HG03354 (cell line): ENCODE results near the gene PTPN2.
"Not testable (repeated sequence)": the region's sequence is repeated elsewhere in the genome, so short reads cannot be mapped to it uniquely, and the experiment has no call there.

ENCODE experiments used
- ATAC-seq: cut with Tn5 transposase; IDR thresholded peaks from one replicate; pipeline ENCODE4 v1.9.1; 2021; ENCODE audit warnings: mild to moderate bottlenecking; ENCODE audit not compliant: unreplicated experiment, poor library complexity, severe bottlenecking

Gene PTPN2

DNA sequence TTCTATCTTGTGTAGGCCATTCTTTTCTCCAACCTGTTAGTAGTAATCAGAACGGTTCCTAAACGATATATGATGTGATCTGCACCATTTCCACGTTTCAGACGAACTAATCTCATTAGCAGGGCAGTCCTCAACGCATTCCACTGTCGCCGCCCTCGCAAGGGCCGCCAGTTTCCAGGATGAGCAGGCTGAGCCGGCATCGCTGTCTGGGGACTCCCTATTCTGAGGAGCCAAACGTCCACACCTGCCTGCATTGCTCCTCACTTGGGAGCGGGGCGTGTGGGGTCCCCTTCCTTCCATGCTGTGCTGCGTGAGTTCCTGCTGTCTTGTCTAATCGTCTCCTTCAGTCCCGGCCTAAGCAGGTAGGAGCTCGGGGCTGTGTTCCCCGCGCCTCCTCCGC, 104.6 kb downstream of the PTPN2 start:
- no peak for ATAC-seq

DNA sequence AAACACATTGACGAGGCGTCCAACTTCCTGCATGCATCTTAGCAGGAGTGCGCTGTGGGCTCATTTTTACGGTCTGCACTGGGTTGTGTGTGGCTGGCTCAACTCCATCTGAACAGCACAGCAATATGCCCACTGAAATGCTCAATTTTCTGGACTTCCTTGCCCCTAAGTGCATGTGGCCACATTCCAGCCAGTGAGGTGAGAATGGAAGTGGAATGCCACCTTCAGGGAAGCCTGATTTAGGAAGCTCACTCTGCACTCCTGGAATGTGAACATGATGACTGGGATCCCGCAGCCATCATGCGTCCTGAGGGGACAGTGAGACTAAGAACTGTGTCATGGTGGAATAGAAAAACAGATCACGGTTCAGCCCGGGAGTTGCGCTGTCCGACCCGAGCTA, 105.0 kb downstream of the PTPN2 start:
- ATAC-seq, result no peak

DNA sequence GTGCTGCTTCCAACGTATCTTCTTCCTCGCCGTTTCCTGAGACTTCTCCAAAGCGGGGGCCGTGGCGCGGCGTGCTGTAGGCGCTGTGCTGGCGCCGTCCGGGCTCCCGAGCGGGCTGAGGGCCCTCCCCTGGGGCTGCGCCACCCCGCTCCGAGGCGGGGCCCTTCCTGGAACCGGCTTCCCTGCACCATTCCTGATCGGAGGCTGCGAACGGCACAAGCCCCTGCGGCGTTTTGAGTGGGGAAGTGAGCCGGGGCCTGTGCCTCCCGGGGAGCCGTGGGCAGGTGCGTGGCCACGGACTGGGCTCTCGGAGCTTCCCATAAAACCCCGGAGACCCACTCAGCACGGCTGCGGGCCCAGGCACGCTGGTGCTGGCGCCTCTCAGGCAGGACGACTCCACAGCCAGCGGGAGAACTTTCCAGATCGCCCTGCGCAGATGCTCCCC, 106.5 kb downstream of the PTPN2 start:
- no peak for ATAC-seq

DNA sequence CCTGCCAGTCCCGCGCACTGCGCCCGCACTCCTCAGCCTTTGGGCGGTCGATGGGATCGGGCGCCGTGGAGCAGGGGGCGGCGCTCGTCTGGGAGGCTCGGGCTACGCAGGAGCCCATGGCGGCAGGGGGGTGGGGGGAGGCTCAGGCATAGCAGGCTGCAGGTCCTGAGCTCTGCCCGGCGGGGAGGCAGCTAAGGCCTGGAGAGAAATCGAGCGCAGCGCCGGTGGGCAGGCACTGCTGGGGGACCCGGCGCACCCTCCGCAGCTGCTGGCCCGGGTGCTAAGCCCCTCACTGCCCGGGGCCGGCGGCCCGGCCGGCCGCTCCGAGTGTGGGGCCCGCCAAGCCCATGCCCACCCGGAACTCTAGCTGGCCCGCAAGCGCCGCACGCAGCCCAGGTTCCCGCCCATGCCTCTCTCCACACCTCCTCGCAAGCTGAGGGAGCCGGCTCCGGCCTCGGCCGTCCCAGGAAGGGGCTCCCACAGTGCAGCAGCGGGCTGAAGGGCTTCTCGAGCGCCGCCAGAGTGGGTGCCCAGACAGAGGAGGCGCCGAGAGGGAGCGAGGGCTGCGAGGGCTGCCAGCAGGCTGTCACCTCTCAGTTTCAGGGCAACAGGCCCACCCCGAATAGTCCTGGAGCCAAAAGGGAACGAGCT, 107.1 kb downstream of the PTPN2 start:
- no peak for ATAC-seq

DNA sequence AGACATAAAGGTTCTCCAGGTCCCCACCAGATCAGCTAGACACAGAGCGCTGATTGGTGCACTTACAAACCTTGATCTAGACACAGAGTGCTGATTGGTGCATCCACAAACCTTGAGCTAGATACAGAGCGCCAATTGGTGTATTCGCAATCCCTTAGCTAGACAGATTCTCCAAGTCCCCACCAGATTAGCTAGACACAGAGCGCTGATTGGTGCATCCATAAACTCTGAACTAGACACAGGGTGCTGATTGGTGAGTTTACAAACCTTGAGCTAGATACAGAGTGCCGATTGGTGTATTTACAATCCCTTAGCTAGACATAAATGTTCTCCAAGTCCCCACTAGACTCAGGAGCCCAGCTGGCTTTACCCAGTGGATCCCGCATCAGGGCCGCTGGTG, 107.6 kb downstream of the PTPN2 start:
- ATAC-seq, result not testable (repeated sequence)

DNA sequence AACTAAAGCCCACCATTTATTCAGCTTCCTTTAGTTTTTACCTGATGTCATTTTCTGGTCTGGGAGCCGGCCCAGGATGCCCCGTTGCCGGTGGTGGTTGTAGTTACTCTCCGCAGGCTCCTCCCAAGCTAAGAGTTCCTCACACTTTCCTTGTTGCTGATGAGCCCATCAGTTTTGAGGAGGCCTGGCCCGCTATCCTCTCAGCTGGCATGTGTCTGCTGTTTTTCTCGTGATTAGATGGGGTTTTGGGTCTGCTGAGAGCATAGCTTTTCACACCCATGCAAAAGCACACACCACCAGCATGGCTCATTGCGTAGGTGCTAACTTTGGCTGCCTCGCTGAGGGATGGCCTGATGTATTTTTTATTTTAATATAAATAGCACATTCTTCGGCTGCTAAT, 109.1 kb downstream of the PTPN2 start:
- ATAC-seq, result no peak

DNA sequence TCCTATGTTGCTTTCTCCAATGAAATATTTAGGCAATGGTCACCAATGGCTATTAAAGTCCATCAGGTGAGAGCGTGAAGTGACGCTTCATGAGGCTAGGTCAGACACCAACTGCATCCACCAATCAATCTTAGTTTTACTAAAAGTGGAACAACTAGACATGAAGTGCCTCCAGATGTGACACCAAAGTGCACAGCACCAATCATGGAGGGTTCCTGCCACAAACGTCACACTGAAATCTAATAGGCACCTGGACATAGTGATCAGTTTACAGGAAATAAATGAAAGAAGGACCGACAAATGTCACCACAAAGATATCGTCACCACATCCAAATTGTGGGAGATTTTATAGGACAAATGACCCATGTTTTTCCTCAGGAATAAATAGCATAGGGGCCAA, 110.7 kb downstream of the PTPN2 start:
- no peak for ATAC-seq

DNA sequence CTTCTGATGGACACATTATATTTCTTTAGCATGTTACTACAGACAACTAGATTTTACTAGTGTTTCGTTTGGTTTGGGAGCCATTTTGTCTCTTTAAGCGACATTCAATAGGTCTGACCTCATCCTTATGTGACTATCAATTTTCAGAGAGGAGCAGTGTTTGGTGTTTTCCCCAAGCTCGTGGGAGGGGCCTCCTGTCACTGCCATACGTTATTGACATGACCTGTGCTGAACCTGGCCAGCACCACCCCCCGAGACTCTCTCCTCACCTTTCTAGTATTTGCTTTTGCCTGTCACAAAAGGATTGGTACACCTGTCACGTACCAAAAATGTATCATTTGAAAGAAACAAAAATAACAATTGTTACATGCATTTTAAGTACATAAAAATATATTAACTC, 111.9 kb downstream of the PTPN2 start:
- no peak for ATAC-seq

DNA sequence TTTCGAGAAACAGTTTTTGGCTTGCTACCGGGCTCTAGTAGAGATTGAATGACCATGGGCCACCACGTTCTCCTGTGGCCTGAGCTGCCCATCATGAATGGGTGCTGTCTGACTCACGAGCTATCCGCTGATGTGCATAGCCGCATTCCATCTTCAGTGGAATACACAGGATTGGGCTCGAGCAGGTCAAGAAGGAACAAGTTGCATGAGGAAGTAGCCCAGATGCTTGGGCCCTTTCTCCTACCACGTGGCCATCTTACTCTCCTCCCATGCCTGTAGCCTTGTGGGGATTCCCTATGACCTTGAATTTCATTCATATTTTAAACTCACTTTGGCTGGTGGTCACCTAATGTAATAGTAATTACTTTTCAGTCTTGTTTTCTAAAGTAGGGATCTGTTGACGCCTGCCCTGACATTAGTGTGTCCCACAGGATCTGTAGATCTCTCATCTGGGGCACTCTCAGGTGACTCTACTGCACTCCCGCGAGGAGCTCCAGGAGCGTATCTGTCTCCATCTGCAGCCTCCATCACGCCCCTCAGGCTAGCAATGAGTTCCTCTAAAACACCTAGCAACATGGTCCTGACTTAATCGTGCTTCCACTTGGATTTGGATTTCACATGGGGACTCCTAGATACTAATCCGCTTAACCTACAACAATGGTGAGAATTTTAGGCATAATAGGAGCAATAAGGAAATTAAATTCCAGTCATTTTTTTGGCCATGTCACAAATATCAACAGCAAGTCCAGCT, 113.4 kb downstream of the PTPN2 start:
- ATAC-seq, result no peak

DNA sequence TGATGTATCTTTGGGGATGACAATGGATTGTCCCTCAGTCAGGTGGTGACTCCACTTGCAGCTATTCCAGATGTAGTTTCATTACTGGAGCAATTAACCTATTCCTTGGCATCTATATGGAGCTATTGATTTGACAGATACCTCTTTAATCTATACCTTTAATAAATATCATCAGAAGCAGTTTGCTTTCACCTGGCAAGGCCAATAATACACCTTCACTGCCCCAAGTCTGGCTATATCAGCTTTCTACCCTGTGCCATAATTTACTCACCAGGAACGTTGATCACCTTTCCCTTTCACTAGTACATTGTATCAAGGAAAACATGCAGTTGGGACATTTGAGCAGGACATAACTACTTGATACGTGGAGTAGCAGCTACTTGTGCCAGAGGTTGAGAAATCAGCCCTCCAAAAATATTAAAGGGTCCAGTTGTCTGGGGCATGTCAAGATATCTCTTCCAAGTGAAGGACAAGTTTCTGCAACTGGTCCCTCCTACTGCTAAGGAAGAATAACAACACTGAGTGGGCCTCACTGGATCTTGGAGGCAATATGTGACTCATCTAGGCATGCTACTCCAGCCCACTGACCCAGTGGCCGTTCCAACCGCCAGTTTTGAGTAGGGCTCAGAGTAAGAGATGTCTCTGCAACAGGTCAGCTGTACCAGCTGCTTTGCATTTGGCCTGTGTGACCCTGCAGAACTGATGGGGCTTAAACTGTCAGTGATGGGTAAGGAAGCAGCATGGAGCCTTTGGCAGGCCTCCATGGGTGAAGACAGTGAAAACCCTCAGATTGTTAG, 114.2 kb downstream of the PTPN2 start:
- no peak for ATAC-seq

DNA sequence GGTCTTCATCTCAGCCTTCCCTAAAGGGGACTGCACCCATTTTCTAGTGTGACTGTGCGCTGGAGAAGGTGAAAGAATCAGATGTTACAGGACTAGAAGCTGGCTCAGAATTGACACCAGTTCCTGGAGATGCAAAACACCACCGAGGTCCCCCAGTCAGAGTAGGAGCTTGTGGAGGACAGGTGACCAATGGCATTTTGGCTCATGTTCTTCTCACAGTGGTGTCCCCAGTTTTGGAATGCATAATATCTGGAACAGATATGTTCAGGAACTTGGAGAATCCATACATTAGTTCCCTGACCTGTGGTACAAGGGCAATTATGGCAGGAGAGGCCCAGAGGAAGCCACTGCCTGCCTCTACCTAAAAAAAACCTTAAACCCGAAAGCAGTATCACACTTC, 114.9 kb downstream of the PTPN2 start:
- no peak for ATAC-seq

DNA sequence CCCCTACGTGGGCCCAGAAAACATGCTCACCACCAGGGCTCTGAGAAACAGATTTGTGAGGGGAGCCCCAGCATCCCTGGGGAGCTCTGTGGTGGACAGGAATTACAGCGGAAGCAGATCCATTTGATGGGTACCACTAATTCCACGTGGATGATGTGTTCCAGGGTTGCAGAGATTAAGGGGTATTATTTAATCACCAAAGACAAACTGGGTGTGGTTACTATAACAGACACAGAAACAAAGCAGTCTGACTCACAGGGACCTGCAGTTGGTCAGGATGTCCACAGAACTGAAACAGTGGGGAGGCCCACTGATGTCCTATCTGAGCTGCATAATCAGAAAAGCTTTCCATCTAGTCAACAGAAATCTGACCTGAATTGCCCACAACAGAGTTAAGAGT, 115.4 kb downstream of the PTPN2 start:
- no peak for ATAC-seq

DNA sequence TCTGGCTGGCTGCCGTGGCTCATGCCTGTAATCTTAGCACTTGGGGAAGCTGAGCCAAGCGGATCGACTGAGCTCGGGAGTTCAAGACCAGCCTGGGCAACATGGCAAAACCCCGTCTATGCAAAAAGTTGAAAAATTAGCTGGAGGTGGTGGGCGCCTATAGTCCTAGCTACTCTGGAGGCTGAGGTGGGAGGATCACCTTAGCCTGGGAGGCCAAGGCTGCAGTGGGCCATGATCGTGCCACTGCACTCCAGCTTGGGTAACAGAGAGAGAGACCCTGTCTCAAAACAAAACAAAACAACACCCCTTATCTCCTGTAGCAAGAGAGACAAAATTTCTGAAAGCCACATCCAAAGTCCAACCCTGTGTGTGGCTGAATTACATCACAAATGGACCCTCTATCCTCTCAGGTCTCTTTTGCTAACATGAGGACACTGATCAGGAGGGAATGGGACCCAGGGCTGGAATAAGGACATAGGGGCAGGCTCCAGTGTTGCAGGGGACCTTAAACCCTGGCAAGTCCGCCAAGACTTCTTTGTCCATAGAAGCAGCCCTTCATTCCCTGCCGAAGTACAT, 116.4 kb downstream of the PTPN2 start:
- no peak for ATAC-seq

DNA sequence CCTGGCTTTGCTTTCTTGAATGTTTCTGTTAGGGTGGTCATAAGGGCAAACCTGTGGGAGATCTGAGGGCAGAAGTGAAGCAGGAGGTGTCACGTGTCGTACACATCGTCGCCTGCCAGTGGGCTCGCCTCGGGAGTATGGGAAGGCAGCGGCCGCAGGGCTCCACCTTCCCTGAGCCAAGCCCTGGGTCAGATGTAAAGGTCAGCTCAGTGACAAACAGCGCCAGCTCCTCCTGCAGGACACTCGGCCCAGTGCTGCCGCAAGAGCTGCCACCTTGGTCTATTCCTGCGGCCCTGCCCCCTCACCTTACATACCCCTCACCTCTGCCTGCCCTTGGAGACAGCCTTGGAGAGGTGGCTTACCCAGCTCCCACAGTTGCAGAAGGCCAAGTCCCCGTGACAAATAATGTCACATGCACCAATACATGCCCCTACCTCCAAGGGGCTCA, 117.0 kb downstream of the PTPN2 start:
- no peak for ATAC-seq

DNA sequence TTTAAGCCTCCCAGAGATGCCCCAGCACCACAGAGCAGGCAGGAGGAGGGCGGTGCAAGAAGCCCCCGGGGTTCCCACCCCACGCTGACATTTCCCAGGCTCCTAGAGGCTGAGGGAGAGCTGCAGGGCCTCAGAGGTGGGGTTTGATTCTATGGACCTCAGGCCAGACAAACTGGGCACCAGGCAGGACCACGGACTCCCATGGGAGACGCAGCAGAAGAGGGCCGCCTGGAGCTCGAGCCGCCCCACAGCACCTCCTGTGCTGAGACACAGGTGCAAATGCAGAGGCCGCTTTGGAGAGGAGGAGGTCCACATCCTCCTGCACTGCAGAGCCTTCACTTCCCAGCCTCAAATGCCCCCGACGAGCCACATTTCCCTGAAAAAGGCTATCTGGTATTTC, 118.5 kb downstream of the PTPN2 start:
- ATAC-seq, result no peak

DNA sequence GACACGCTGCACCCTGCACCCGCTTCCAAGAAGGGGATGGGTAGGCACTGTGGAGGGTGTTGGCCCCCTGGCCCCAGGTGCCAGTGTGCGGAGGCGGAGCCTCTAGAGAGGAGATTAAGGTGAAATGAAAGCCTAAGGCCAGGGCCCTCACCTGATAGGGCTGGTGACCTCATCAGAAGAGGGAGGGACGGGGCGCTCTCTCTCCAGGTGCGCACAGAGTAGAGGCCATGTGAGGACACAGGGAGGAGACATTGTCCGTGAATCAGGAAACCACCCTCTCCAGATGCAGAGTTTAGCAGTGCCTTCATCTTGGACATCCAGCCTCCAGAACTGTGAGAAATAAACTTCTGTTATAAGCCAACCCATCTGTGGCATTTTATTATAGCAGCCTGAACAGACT, 118.9 kb downstream of the PTPN2 start:
- no peak for ATAC-seq

DNA sequence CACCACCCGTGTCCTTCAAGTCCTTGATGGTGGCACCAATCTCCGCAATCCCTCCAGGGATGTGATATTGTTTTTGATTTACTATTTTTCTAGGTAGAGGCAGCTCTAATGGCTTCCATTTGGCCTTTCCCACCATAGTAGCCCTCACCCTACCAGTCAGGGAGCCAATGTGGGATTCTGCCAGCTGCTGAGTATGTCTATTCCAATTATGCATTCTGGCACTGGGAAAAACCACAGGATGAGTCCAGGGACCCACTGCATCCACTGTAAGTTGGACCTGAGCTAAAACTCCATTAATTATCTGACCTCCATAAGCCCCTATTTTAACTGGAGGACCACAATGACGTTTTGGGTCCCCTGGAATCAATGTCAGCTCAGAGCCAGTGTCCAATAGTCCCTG, 125.5 kb downstream of the PTPN2 start:
- ATAC-seq, result not testable (repeated sequence)

DNA sequence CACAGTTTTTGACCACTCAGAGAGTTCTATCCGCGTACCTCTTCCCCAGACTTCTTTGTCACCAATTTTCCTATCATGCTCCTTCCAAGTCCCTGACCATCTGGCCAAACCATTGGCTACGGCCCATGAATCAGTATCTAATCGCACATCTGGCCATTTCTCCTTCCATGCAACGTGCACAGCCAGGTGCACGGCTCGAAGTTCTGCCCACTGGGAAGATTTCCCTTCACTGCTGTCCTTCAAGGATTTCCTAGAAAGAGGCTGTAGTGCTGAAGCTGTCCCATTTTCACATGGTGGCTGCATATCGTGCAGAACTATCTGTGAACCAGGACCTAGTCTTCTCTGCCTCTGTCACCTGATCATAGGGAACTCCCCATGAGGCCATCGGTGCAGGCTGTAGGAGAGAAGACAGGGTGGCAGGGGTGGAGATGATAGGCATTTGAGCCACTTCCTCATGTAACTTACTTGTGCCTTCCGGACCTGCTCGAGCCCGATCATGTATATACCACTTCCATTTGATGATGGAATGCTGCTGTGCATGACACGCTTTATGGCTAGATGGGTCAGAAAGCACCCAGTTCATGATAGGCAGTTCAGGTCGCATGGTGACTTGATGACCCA, 127.3 kb downstream of the PTPN2 start:
- ATAC-seq, result not testable (repeated sequence)

DNA sequence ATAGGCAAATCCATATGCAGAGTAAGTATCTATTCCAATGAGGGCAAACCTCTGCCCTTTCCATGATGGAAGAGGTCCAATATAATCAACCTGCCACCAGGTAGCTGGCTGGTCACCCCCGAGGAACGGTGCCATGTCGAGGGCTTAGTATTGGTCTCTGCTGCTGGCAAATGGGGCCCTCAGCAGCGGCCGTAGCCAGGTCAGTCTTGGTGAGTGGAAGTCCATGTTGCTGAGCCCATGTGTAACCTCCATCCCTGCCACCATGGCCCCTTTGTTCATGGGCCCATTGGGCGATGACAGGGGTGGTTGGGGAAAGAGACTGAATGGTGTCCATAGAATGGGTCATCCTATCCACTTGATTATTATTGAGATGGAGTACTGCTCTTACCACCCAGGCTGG, 128.4 kb downstream of the PTPN2 start:
- not testable (repeated sequence) for ATAC-seq

DNA sequence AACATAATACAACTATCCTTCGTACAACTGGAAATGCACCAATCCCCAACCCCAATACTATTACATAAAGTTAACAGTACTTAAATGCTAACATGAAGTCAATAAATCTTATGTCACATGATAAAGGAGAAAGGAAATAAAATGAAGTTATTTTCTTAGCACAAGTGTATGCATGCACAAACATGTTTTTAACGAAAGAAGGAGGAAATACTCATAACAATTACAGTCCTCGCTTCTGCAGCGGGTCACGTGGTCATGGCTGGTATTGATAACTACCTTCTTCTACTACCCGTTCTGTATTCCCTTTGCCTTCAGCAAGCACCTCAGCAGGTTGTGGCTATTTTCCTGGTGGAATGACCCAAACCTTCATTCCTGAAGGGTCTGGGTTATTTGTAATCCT, 129.5 kb downstream of the PTPN2 start:
- no peak for ATAC-seq
